GM12878 (cell line): ENCODE measurements around the gene KBTBD7. TPM values are rescaled to one million over a fixed set of nuclear protein-coding genes. Genes with fewer than 3 reads are reported as not detected.

Experiments
- ATAC-seq: fragments of 200-7000 bp; cut with Tn5 transposase; 3 replicates; pipeline ENCODE4 v1.9.1; 2020; ENCODE audit warnings: mild to moderate bottlenecking, moderate library complexity
- BruUV-seq: library from RNA; stranded (reverse); fragments of 400-500 nt; replicated peaks from 2 replicates; lab custom pipeline; 2021; lab: Mats Ljungman, UMichigan
- CTCF ChIA-PET: fragments of 300-600 bp; sonication (Branson Sonifier 250); formaldehyde crosslinking; extraction: SDS; loops from one replicate; lab custom pipeline; 2021; ENCODE audit warnings: inconsistent platforms; lab: Yijun Ruan, JAX
- POLR2A ChIA-PET: fragments of 350-600 bp; formaldehyde crosslinking; extraction: SDS; loops from one replicate; lab custom pipeline; 2021; ENCODE audit warnings: inconsistent platforms; lab: Charles Lee
- RAD21 ChIA-PET: fragments of 300-600 bp; sonication (Branson Sonifier 250); formaldehyde crosslinking; loops from one replicate; lab custom pipeline; 2023; ENCODE audit warnings: antibody characterized with exemption; ENCODE audit not compliant: unreplicated experiment; lab: Charles Lee
- SMC1A ChIA-PET: fragments of 300-600 bp; sonication (Branson Sonifier 250); formaldehyde crosslinking; loops from one replicate; lab custom pipeline; 2023; ENCODE audit not compliant: unreplicated experiment, uncharacterized antibody; lab: Charles Lee
- DNase-seq: peaks from one replicate; pipeline ENCODE4 v3.0.0-alpha.2; 2011; ENCODE audit warnings: low read depth, low spot score
- FAIRE-seq: peaks from 3 replicates; lab custom pipeline; 2011; peaks lifted over from hg19 to GRCh38; lab: Jason Lieb, UNC
- H2AFZ ChIP-seq: 2 replicates; pipeline ENCODE4 v1.6.0; 2011; ENCODE audit warnings: low read depth, low read length, control low read depth; ENCODE audit not compliant: control insufficient read depth
- H3K27ac ChIP-seq: 2 replicates; pipeline ENCODE4 v1.5.1; 2011; ENCODE audit warnings: control low read depth; ENCODE audit not compliant: control insufficient read depth, insufficient read depth
- H3K27me3 ChIP-seq, 2 experiments: replicated peaks in 1 of 2; 2 replicates each; pipeline versions ENCODE4 v1.6.0 to v1.6.1; 2011; ENCODE audit warnings: low read length in 1 of 2; ENCODE audit not compliant: control insufficient read depth in 2 of 2, insufficient read depth in 2 of 2
- H3K36me3 ChIP-seq, 2 experiments: 2 replicates each; pipeline ENCODE4 v1.5.1; 2011; ENCODE audit warnings: low read length in 1 of 2; ENCODE audit not compliant: control insufficient read depth in 2 of 2, insufficient read depth in 2 of 2
- H3K4me1 ChIP-seq: 2 replicates; pipeline ENCODE4 v1.6.1; 2011; ENCODE audit warnings: mild to moderate bottlenecking, low read length, moderate library complexity, mixed read lengths; ENCODE audit not compliant: control insufficient read depth, insufficient read depth
- H3K4me2 ChIP-seq: 2 replicates; pipeline ENCODE4 v1.6.0; 2011; ENCODE audit warnings: control low read depth; ENCODE audit not compliant: control insufficient read depth, insufficient read depth
- H3K4me3 ChIP-seq: fragments of 200-600 bp; sonication (generic); 2 replicates; pipeline ENCODE4 v1.5.1; 2016
- H3K79me2 ChIP-seq: 2 replicates; pipeline ENCODE4 v1.6.0; 2011; ENCODE audit warnings: low read length; ENCODE audit not compliant: control insufficient read depth, insufficient read depth
- H3K9ac ChIP-seq: 2 replicates; pipeline ENCODE4 v1.8.0; 2011; ENCODE audit warnings: low read length, control low read depth, mixed read lengths; ENCODE audit not compliant: control insufficient read depth, insufficient read depth
- H3K9me3 ChIP-seq: replicated peaks from 3 replicates; pipeline ENCODE4 v1.5.1; 2011; ENCODE audit warnings: mild to moderate bottlenecking, low read length; ENCODE audit not compliant: control insufficient read depth, insufficient read depth
- H4K20me1 ChIP-seq: 2 replicates; pipeline ENCODE4 v1.6.0; 2011; ENCODE audit not compliant: control insufficient read depth, insufficient read depth
- BCL11A ChIP-seq: IDR thresholded peaks from 2 replicates; pipeline ENCODE4 v1.6.1; 2011; ENCODE audit warnings: low read depth, low read length
- HDGF ChIP-seq: fragments of 450-650 bp; IDR thresholded peaks from 2 replicates; pipeline ENCODE4 v1.6.1; 2016; ENCODE audit warnings: antibody characterized with exemption
- IKZF2 ChIP-seq, 2 experiments: fragments of 450-650 bp; IDR thresholded peaks; 2 replicates each; pipeline ENCODE4 v1.6.1; 2017; ENCODE audit warnings: mild to moderate bottlenecking in 2 of 2, moderate library complexity in 2 of 2
- NFYA ChIP-seq: IDR thresholded peaks from 2 replicates; pipeline ENCODE4 v1.6.1; 2011; ENCODE audit warnings: low read depth, mild to moderate bottlenecking, low read length, improper control_type of control experiment, borderline replicate concordance
- POLR2AphosphoS5 ChIP-seq: IDR thresholded peaks from 2 replicates; pipeline ENCODE4 v1.6.1; 2011; ENCODE audit warnings: mild to moderate bottlenecking, low read length, inconsistent platforms
- SMAD5 ChIP-seq: IDR thresholded peaks from 2 replicates; pipeline ENCODE4 v1.6.1; 2016; ENCODE audit warnings: antibody characterized with exemption, low read depth
- ZNF24 ChIP-seq: fragments of 450-650 bp; IDR thresholded peaks from 2 replicates; pipeline ENCODE4 v1.6.1; 2017; ENCODE audit warnings: antibody characterized with exemption, mild to moderate bottlenecking
- WGBS: methylation state at CpG from one replicate; pipeline ENCODE4 v1.1.6; 2016; ENCODE audit warnings: low lambda C conversion rate; ENCODE audit not compliant: insufficient replicate concordance, insufficient coverage; ENCODE audit errors: missing lambda C conversion rate; 5-methylcytosine and 5-hydroxymethylcytosine counted together
- in situ Hi-C: fragments of 300-500 bp; cut with MboI; formaldehyde crosslinking; loops from 9 replicates; pipeline ENCODE4 v1.14.3; 2018; ENCODE audit warnings: mixed read lengths
- intact Hi-C: fragments of 100-400 bp; cut with micrococcal nuclease; formaldehyde crosslinking; loops from one replicate; pipeline ENCODE4 v1.14.2; 2022; ENCODE audit not compliant: unreplicated experiment
- polyA plus RNA-seq, 11 experiments: library from polyadenylated mRNA; depleted of rRNA in 4 of 11; unstranded in 6 of 11; stranded (reverse) in 5 of 11; fragments of >200 nt; fragmentation: Nextera tagmentation in 4 of 11; fragmentation: Illumina TruSeq in 1 of 11; extraction: Ambion mirVana in 4 of 11; extraction: Trizol in 1 of 11; gene quantifications; 1 replicate in 1 of 11; 2 replicates in 10 of 11; pipeline versions ENCODE4 v1.2.1 to v1.2.3, GENCODE V29; 2011 to 2016; ENCODE audit warnings: inconsistent platforms in 2 of 11, missing spikeins in 2 of 11, low read depth in 1 of 11
- total RNA-seq, 4 experiments: library from RNA; depleted of rRNA in 3 of 4; stranded (reverse); fragments of >200 nt in 3 of 4; fragmentation: Illumina TruSeq in 1 of 4; extraction: Trizol in 1 of 4; gene quantifications; 2 replicates each; pipeline versions ENCODE4 v1.2.1 to v1.2.3, GENCODE V29; 2013 to 2021
- TF ChIP-seq, protein P1 (sequence below): IDR thresholded peaks from 2 replicates; pipeline ENCODE4 v1.6.1; 2011; ENCODE audit warnings: low read depth, mild to moderate bottlenecking, low read length, moderate library complexity, borderline replicate concordance; ENCODE audit errors: extremely low read depth
- TF ChIP-seq, protein P2 (sequence below): fragments of 150-350 bp; IDR thresholded peaks from 2 replicates; pipeline ENCODE4 v1.6.1; 2014; ENCODE audit warnings: mild to moderate bottlenecking, low read depth, low read length
- TF ChIP-seq, protein P3 (sequence below), 3 experiments: IDR thresholded peaks in 2 of 3; conservative IDR thresholded peaks in 1 of 3; 2 replicates each; pipeline ENCODE4 v1.5.1; 2011; ENCODE audit warnings: low read depth in 3 of 3, low read length in 3 of 3, mild to moderate bottlenecking in 3 of 3, control low read depth in 2 of 3, moderate library complexity in 2 of 3, inconsistent platforms in 1 of 3, mixed read lengths in 1 of 3; ENCODE audit not compliant: control insufficient read depth in 2 of 3, insufficient read depth in 1 of 3; ENCODE audit errors: extremely low read depth in 1 of 3
- TF ChIP-seq, protein P4 (sequence below): fragments of 450-650 bp; IDR thresholded peaks from 2 replicates; pipeline ENCODE4 v1.6.1; 2018; ENCODE audit warnings: mild to moderate bottlenecking, low read depth, moderate library complexity; ENCODE audit not compliant: partially characterized antibody

Gene KBTBD7
- total and polyA plus RNA-seq, 10 of the 15 experiments (the other 5 are each of a cell fraction or from before 2014, with no cell fraction given), result 1.8 to 6.0 (median 4.3) TPM

DNA sequence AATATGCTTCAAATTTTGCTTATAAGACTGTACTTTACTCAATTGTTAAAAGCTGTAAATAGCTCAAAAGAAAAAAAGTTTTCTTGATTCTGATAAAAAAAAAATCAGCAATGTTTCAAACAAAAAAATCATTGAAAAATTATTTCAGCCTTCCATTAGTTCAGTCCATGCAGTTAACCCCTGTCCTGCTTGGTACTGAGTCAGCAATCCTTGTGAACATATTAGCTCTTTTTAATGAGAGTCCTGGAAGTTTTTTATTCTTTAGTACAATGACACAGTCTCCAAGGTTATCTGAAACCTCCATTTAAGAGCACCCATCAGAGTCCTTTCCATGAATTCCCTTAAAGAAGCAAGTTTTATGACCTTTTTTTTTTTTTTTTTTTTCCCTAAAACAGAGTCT is 40.3 kb downstream of the KBTBD7 start:
- no peak overlapping the region for H3K4me3 ChIP-seq
- no peak for TF ChIP-seq NFYA
- TF ChIP-seq, all 136 proteins: peak for 0
- BruUV-seq, result no TSS peak
- H3K4me2 ChIP-seq, result no peak overlapping the region
- peaks cover 12% of the 10 kb centered on the region for H3K9me3 ChIP-seq
- no peak for ATAC-seq
- H4K20me1 ChIP-seq, result no peaks in the 10 kb centered on the region
- H3K27me3 ChIP-seq, result no peaks in the 10 kb centered on the region
- SMC1A ChIA-PET, result no interaction called here
- H2AFZ ChIP-seq, result no peak overlapping the region
- H3K27ac ChIP-seq, result no peak overlapping the region
- DNase-seq, result no peak
- POLR2A ChIA-PET, result no interaction called here
- in situ Hi-C loops, result no loop called here
- no peak for FAIRE-seq
- H3K9ac ChIP-seq, result no peak overlapping the region
- no peaks in the 10 kb centered on the region for H3K79me2 ChIP-seq
- H3K36me3 ChIP-seq, result no peaks in the 10 kb centered on the region
- intact Hi-C loops, result no loop called here
- RAD21 ChIA-PET, result no interaction called here
- H3K4me1 ChIP-seq, result no peaks in the 10 kb centered on the region
- CTCF ChIA-PET, result interaction anchor here (0.6 to 0.8 kb wide), 3 partner anchors 35 to 639 kb away, joined by 3 read pairs; no protein-coding TSS in a partner anchor

DNA sequence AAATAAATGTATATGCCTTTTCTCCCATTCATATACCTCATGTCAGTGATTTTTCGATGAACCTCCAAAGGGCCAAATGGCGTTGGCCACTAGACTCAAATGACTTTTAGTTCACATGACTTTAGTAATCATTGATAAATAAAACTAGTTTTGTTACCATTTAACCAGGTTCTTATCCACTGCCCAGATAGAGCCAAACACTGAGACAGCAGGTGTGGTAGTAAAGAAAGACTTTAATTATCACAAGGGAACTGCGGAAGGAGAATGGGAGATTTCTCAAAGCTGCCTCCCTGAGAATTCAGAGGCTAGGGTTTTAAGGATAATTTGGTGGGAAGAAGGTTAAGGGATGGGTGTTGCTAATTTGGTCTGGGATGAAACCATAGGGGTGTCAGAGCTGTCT is 42.4 kb downstream of the KBTBD7 start:
- FAIRE-seq (no peak), DNase-seq (no peak), ATAC-seq (no peak)
- H3K4me3 ChIP-seq, result no peak overlapping the region
- no peak overlapping the region for H3K4me2 ChIP-seq
- no peaks in the 10 kb centered on the region for H3K4me1 ChIP-seq
- H4K20me1 ChIP-seq, result no peaks in the 10 kb centered on the region
- SMC1A ChIA-PET, result interaction anchor here (0.6 to 1.0 kb wide), 3 partner anchors 9 to 333 kb away, joined by 3 read pairs; no protein-coding TSS in a partner anchor
- POLR2A ChIA-PET, result no interaction called here
- no peaks in the 10 kb centered on the region for H3K36me3 ChIP-seq
- WGBS, result 98% methylated on average over 3 of the region's 3 CpGs
- H3K27me3 ChIP-seq, result no peaks in the 10 kb centered on the region
- no peak overlapping the region for H2AFZ ChIP-seq
- H3K9ac ChIP-seq, result no peak overlapping the region
- RAD21 ChIA-PET, result no interaction called here
- H3K27ac ChIP-seq, result no peak overlapping the region
- in situ Hi-C loops, result no loop called here
- CTCF ChIA-PET, result no interaction called here
- H3K9me3 ChIP-seq, result peaks cover 15% of the 10 kb centered on the region
- intact Hi-C loops, result no loop called here
- H3K79me2 ChIP-seq, result no peaks in the 10 kb centered on the region
- no TSS peak for BruUV-seq
- TF ChIP-seq IKZF2 (IDR thresholded peaks at IDR 0.05) (no peak), HDGF (no peak), ZNF24 (no peak), POLR2AphosphoS5 (no peak), SMAD5 (no peak), BCL11A (no peak)
- TF ChIP-seq, protein P1, sequence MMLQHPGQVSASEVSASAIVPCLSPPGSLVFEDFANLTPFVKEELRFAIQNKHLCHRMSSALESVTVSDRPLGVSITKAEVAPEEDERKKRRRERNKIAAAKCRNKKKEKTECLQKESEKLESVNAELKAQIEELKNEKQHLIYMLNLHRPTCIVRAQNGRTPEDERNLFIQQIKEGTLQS, result no peak
- TF ChIP-seq, protein P2, sequence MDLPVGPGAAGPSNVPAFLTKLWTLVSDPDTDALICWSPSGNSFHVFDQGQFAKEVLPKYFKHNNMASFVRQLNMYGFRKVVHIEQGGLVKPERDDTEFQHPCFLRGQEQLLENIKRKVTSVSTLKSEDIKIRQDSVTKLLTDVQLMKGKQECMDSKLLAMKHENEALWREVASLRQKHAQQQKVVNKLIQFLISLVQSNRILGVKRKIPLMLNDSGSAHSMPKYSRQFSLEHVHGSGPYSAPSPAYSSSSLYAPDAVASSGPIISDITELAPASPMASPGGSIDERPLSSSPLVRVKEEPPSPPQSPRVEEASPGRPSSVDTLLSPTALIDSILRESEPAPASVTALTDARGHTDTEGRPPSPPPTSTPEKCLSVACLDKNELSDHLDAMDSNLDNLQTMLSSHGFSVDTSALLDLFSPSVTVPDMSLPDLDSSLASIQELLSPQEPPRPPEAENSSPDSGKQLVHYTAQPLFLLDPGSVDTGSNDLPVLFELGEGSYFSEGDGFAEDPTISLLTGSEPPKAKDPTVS, result no peak
- TF ChIP-seq, protein P3, sequence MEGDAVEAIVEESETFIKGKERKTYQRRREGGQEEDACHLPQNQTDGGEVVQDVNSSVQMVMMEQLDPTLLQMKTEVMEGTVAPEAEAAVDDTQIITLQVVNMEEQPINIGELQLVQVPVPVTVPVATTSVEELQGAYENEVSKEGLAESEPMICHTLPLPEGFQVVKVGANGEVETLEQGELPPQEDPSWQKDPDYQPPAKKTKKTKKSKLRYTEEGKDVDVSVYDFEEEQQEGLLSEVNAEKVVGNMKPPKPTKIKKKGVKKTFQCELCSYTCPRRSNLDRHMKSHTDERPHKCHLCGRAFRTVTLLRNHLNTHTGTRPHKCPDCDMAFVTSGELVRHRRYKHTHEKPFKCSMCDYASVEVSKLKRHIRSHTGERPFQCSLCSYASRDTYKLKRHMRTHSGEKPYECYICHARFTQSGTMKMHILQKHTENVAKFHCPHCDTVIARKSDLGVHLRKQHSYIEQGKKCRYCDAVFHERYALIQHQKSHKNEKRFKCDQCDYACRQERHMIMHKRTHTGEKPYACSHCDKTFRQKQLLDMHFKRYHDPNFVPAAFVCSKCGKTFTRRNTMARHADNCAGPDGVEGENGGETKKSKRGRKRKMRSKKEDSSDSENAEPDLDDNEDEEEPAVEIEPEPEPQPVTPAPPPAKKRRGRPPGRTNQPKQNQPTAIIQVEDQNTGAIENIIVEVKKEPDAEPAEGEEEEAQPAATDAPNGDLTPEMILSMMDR (IDR thresholded peaks at IDR 0.05 in 2 of 3, conservative IDR thresholded peaks at IDR 0.05 in 1 of 3; ENCODE audit: control insufficient read depth in 2 of 3, extremely low read depth in 1 of 3, insufficient read depth in 1 of 3, low read depth in 3 of 3, low read length in 3 of 3), result no peak
- TF ChIP-seq, protein P4, sequence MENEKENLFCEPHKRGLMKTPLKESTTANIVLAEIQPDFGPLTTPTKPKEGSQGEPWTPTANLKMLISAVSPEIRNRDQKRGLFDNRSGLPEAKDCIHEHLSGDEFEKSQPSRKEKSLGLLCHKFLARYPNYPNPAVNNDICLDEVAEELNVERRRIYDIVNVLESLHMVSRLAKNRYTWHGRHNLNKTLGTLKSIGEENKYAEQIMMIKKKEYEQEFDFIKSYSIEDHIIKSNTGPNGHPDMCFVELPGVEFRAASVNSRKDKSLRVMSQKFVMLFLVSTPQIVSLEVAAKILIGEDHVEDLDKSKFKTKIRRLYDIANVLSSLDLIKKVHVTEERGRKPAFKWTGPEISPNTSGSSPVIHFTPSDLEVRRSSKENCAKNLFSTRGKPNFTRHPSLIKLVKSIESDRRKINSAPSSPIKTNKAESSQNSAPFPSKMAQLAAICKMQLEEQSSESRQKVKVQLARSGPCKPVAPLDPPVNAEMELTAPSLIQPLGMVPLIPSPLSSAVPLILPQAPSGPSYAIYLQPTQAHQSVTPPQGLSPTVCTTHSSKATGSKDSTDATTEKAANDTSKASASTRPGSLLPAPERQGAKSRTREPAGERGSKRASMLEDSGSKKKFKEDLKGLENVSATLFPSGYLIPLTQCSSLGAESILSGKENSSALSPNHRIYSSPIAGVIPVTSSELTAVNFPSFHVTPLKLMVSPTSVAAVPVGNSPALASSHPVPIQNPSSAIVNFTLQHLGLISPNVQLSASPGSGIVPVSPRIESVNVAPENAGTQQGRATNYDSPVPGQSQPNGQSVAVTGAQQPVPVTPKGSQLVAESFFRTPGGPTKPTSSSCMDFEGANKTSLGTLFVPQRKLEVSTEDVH, result no peak
